ENCODE results near the gene NAGK. TPM values are rescaled to one million over a fixed set of nuclear protein-coding genes. Genes with fewer than 3 reads are reported as not detected.

NAGK gene
- total and polyA plus RNA-seq, 2 donors (not counting 1 experiment from before 2014, with no cell fraction given): 221 to 230 TPM

GRCh38 chr2:71108091-71108490 lies 39.6 kb downstream of the NAGK start:
- no peak overlapping the region for H2AFZ ChIP-seq (ENCODE audit: insufficient read depth, low read depth, low read length, poor library complexity, severe bottlenecking)
- no peak overlapping the region for H3K27ac ChIP-seq (ENCODE audit: low read length in 2 of 2)
- Mint-ChIP-seq H3K9me3 (ENCODE audit: insufficient read depth) (no peaks in the 10 kb centered on the region), H3K4me1 (no peaks in the 10 kb centered on the region), H3K27ac (no peak overlapping the region), H3K4me3 (no peak overlapping the region), H3K27me3 (no peaks in the 10 kb centered on the region)
- H3K79me2 ChIP-seq (ENCODE audit: control insufficient read depth, insufficient read depth, low read length): no peaks in the 10 kb centered on the region
- no peak overlapping the region for H3K4me2 ChIP-seq (replicated peaks; ENCODE audit: low read depth, low read length, poor library complexity, severe bottlenecking)
- ChIA-PET CTCF (no interaction called here), POLR2A (no interaction called here)
- DNase-seq: no peak
- no peaks in the 10 kb centered on the region for H3K4me1 ChIP-seq (ENCODE audit: control insufficient read depth in 2 of 2, insufficient read depth in 2 of 2, low read length in 2 of 2)
- peaks cover 0 to 1% (median 0%) of the 10 kb centered on the region in 3 donors for H3K9me3 ChIP-seq (ENCODE audit: control extremely low read depth in 1 of 3, control insufficient read depth in 2 of 3, insufficient read depth in 1 of 3, low read length in 2 of 3)
- peaks cover 6 to 10% of the 10 kb centered on the region in 2 experiments for H3K36me3 ChIP-seq (replicated peaks in 1 of 2; ENCODE audit: control extremely low read depth in 1 of 2, control insufficient read depth in 1 of 2, extremely low read depth in 1 of 2, insufficient read depth in 2 of 2, low read length in 1 of 2)
- no peaks in the 10 kb centered on the region for H4K20me1 ChIP-seq (ENCODE audit: control insufficient read depth, insufficient read depth, low read length, poor library complexity, severe bottlenecking)
- intact Hi-C loops (cut with micrococcal nuclease): no loop called here
- no peak overlapping the region for H3K4me3 ChIP-seq (ENCODE audit: control extremely low read depth in 1 of 5, extremely low read depth in 1 of 5, insufficient read depth in 1 of 5, low read depth in 2 of 5, low read length in 4 of 5)
- TF ChIP-seq EZH2 (IDR thresholded peaks at IDR 0.05; ENCODE audit: borderline replicate concordance, insufficient read depth, low read depth, low read length, poor library complexity, severe bottlenecking) (no peak), CTCF (IDR thresholded peaks at IDR 0.05) (no peak)
- ATAC-seq (ENCODE audit: low read depth): no peak
- H3K9ac ChIP-seq (ENCODE audit: low read length): no peak overlapping the region
- H3K27me3 ChIP-seq (replicated peaks in 1 of 4; ENCODE audit: control extremely low read depth in 1 of 4, control insufficient read depth in 3 of 4, insufficient read depth in 4 of 4, low read length in 3 of 4): no peaks in the 10 kb centered on the region
- no CpG with 5 or more reads among the region's 2 CpGs for WGBS (ENCODE audit: insufficient coverage)

- Mint-ChIP-seq H3K4me1 (no peaks in the 10 kb centered on the region), H3K27ac (no peak overlapping the region), H3K4me3 (no peak overlapping the region), H3K9me3 (ENCODE audit: insufficient read depth) (no peaks in the 10 kb centered on the region), H3K27me3 (no peaks in the 10 kb centered on the region)
- WGBS (ENCODE audit: insufficient coverage): 80% methylated on average over 1 of the region's 1 CpG
- no peak overlapping the region for H3K4me2 ChIP-seq (replicated peaks; ENCODE audit: low read depth, low read length, poor library complexity, severe bottlenecking)
- no peak overlapping the region for H3K4me3 ChIP-seq (ENCODE audit: control extremely low read depth in 1 of 5, extremely low read depth in 1 of 5, insufficient read depth in 1 of 5, low read depth in 2 of 5, low read length in 4 of 5)
- ATAC-seq (ENCODE audit: low read depth): no peak
- ChIA-PET POLR2A (no interaction called here), CTCF (interaction anchor here (1.1 kb wide), 1 partner anchor 113 kb away, joined by 3 read pairs; no protein-coding TSS in a partner anchor)
- no peaks in the 10 kb centered on the region for H3K9me3 ChIP-seq (ENCODE audit: control extremely low read depth in 1 of 3, control insufficient read depth in 2 of 3, insufficient read depth in 1 of 3, low read length in 2 of 3)
- H3K9ac ChIP-seq (ENCODE audit: low read length): no peak overlapping the region
- H3K79me2 ChIP-seq (ENCODE audit: control insufficient read depth, insufficient read depth, low read length): no peaks in the 10 kb centered on the region
- no peak for DNase-seq
- peaks cover 11 to 17% of the 10 kb centered on the region in 2 experiments for H3K36me3 ChIP-seq (replicated peaks in 1 of 2; ENCODE audit: control extremely low read depth in 1 of 2, control insufficient read depth in 1 of 2, extremely low read depth in 1 of 2, insufficient read depth in 2 of 2, low read length in 1 of 2)
- H3K4me1 ChIP-seq (ENCODE audit: control insufficient read depth in 2 of 2, insufficient read depth in 2 of 2, low read length in 2 of 2): no peaks in the 10 kb centered on the region
- intact Hi-C loops (cut with micrococcal nuclease): no loop called here
- no peak overlapping the region for H3K27ac ChIP-seq (ENCODE audit: low read length in 2 of 2)
- TF ChIP-seq EZH2 (IDR thresholded peaks at IDR 0.05; ENCODE audit: borderline replicate concordance, insufficient read depth, low read depth, low read length, poor library complexity, severe bottlenecking): no peak
- no peak for TF ChIP-seq CTCF (IDR thresholded peaks at IDR 0.05)
- no peaks in the 10 kb centered on the region for H3K27me3 ChIP-seq (replicated peaks in 1 of 4; ENCODE audit: control extremely low read depth in 1 of 4, control insufficient read depth in 3 of 4, insufficient read depth in 4 of 4, low read length in 3 of 4)
- no peak overlapping the region for H2AFZ ChIP-seq (ENCODE audit: insufficient read depth, low read depth, low read length, poor library complexity, severe bottlenecking)
- H4K20me1 ChIP-seq (ENCODE audit: control insufficient read depth, insufficient read depth, low read length, poor library complexity, severe bottlenecking): no peaks in the 10 kb centered on the region
Measured at GRCh38 chr2:71113843-71114242, 45.4 kb downstream of the NAGK start.
